HG02840 (cell line): ENCODE results near the gene SLC11A1.

Experiments used
- ATAC-seq: cut with Tn5 transposase; IDR thresholded peaks from one replicate; pipeline ENCODE4 v1.9.1; 2021; ENCODE audit warnings: mild to moderate bottlenecking, moderate library complexity, moderate number of reproducible peaks; ENCODE audit not compliant: unreplicated experiment, low FRiP score

The SLC11A1 gene

DNA sequence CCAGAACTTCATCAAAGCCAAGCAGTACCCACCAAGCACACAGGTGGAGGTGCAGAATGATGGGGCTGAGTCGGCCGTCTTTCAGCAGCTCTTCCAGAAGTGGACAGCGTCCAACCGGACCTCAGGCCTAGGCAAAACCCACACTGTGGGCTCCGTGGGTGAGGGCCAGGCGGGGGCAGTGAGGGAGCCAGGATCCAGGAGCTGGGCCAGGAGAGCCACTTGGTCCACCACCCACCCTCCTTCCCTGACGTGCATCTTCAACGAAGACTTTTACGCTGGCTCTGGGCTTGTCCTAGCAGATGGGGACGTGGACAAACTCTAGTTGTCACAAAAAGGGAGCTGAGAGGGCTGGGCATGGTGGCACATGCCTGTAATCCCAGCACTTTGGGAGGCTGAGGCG lies 48.6 kb downstream of the SLC11A1 start:
- no peak for ATAC-seq

DNA sequence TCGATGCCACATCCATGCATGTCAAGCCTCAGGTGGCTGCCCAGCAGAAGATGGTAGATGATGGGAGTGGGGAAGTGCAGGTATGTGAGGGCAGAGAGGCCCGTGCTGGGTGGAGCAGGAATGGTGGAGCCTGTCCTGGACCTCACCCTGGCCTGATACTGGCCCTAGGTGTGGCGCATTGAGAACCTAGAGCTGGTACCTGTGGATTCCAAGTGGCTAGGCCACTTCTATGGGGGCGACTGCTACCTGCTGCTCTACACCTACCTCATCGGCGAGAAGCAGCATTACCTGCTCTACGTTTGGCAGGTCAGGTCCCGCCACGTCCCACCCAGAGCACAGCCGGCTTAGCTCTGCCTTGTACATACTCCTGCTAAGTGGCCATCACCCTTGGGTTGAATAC lies 49.8 kb downstream of the SLC11A1 start:
- no peak for ATAC-seq

DNA sequence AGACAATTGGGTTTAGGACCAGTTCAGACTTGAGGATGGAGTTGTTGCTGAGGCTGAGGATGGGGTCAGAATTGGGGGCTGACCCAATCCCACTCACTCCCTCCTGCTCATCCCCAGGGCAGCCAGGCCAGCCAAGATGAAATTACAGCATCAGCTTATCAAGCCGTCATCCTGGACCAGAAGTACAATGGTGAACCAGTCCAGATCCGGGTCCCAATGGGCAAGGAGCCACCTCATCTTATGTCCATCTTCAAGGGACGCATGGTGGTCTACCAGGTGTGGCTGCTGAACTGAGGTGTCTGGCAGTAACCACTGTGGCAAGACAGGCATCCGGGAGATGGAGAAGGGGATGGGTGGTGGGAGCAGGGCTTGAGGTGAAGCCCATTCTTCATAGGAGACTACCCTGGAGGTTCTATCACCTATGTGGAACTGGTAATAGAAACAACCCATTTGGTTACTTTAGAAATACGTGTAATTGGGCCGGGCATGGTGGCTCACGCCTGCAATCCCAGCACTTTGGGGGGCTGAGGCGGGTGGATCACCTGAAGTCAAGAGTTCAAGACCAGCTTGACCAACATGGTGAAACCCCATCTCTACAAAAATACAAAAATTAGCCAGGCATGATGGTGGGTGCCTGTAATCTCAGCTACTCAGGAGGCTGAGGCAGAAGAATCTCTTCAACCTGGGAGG lies 50.7 kb downstream of the SLC11A1 start:
- no peak for ATAC-seq

DNA sequence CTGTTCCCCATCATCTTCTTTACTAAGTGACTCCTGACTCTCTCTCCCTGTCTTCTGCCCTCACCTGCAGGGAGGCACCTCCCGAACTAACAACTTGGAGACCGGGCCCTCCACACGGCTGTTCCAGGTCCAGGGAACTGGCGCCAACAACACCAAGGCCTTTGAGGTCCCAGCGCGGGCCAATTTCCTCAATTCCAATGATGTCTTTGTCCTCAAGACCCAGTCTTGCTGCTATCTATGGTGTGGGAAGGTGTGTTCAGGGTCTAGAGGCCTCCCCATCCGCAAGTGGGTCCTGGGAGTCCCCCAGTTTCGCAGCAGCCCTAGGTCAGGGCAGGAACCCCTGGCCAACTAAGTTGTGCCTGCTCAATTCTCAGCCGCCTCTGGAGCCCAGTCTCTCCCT lies 52.4 kb downstream of the SLC11A1 start:
- ATAC-seq, result no peak

- ATAC-seq, result no peak
Measured at GRCh38 chr2:218435003-218435982, 53.2 kb downstream of the SLC11A1 start.

DNA sequence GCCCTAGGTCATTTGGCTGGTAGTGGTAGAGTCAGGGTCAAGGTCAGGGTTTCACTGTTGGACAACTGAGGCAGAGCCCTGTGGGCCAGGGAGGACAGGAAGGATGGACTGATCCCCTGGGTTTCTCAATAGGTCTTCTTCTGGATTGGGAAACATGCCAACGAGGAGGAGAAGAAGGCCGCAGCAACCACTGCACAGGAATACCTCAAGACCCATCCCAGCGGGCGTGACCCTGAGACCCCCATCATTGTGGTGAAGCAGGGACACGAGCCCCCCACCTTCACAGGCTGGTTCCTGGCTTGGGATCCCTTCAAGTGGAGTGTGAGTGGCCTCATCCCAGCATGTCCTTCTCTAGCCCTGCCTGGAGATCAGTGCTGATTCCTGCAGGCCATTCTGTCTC lies 54.9 kb downstream of the SLC11A1 start:
- ATAC-seq, result no peak

DNA sequence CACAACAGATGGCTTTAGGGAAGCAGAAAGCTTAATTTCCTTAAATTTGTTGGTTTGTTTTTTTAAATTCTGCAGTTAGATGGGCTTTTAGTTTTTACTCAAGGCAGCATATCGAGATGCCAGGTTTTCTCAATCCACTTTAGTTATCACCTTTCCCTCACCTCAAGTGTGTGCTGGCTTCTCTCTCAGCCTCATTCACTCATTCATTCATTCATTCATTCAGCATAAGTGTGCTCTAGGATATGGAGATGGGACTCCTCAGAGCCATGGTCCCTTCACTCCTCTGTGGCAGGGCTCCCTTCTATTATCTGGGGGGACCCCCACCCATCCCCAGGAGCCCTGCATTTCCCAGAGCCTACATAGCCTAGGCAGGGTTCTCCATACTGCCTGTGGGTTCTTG lies 55.9 kb downstream of the SLC11A1 start:
- no peak for ATAC-seq

GRCh38 chr2:218438596-218438995 lies 56.5 kb downstream of the SLC11A1 start:
- no peak for ATAC-seq

DNA sequence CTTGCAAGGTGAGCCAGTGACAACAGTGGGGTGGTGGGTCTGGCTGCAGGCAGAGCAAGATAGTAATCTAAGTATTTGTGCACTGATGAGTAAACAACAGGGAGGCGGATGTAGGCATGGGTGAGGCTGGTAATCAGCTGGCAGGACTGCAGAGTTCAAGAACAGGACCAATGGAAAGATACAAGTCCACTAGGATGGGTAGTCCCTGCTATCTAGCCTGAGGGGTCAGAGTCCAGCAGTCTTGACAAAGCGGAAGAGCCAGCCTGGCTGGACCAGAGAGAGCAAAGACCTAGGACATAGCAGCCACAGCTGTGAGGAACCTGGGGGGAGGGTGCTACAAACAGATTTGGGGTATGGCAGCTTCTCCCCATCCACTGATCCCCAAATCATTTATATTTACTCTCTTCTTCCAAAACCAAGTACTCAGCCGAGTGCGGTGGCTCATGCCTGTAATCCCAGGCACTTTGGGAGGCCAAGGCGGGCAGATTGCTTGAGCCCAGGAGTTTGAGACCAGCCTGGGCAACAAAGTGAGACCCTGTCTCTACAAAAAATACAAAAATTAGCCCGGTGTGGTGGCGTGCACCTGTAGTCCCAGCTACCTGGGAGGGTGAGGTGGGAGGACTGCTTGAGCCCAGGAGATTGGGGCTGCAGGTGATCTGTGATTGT lies 62.8 kb downstream of the SLC11A1 start:
- ATAC-seq, result no peak

DNA sequence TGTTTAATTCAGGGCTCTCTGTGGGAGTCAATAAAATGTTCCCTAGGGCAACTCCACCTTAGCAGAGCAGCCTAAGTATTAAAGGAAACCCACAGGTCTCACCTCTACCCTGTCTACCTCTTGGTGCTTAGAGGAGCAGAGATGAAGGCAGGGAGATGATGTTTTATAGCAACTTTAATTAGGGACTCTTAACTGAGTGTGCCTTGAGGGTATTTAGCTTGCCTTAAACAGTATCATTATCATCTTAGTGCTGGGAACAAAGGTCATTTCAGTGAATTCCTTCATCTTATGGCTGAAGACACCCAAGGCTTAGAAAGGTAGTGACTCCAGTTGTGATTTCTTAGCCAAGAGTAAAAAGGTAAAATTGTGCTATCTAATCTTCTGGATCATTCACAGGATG lies 63.5 kb downstream of the SLC11A1 start:
- ATAC-seq, result no peak
